ENCODE data around the gene FOXS1. TPM values are rescaled to one million over a fixed set of nuclear protein-coding genes. Genes with fewer than 3 reads are reported as not detected.

The FOXS1 gene
- total RNA-seq, 6 experiments from 2014 or later = 0.15 to 0.31 TPM; not detected in 4

GRCh38 chr20:31803552-31804291 is 41.7 kb downstream of the FOXS1 start:
- no peak overlapping the region for H3K27ac ChIP-seq
- TF ChIP-seq CTCF (IDR thresholded peaks at IDR 0.05) (no peak), POLR2A (IDR thresholded peaks at IDR 0.05) (no peak)
- H3K4me3 ChIP-seq = no peak overlapping the region
- no peaks in the 10 kb centered on the region for H3K27me3 ChIP-seq
- no peaks in the 10 kb centered on the region for H3K9me3 ChIP-seq
- no peaks in the 10 kb centered on the region for H3K4me1 ChIP-seq
- no peak for DNase-seq
- 83% methylated on average over 7 of the region's 7 CpGs for WGBS (ENCODE audit: insufficient coverage, low coverage, low lambda C conversion rate, missing lambda C conversion rate)
- intact Hi-C loops (cut with DNase I) = no loop called here
- no peak for ATAC-seq
- no peaks in the 10 kb centered on the region for H3K36me3 ChIP-seq

- DNase-seq = no peak
- no peak for ATAC-seq
- no peak overlapping the region for H3K4me3 ChIP-seq
- TF ChIP-seq POLR2A (IDR thresholded peaks at IDR 0.05) (no peak), CTCF (IDR thresholded peaks at IDR 0.05) (no peak)
- 88% methylated on average over 3 of the region's 7 CpGs for WGBS (ENCODE audit: insufficient coverage, low coverage, low lambda C conversion rate, missing lambda C conversion rate)
- H3K27ac ChIP-seq = no peak overlapping the region
- intact Hi-C loops (cut with DNase I) = no loop called here
- no peaks in the 10 kb centered on the region for H3K9me3 ChIP-seq
- H3K4me1 ChIP-seq = no peaks in the 10 kb centered on the region
- no peaks in the 10 kb centered on the region for H3K36me3 ChIP-seq
- no peaks in the 10 kb centered on the region for H3K27me3 ChIP-seq
These were observed 43.9 kb downstream of the FOXS1 start for GRCh38 chr20:31801508-31801907.

GRCh38 chr20:31797364-31797763 is 48.0 kb downstream of the FOXS1 start:
- Histone ChIP-seq H3K36me3 (no peaks in the 10 kb centered on the region), H3K4me1 (no peaks in the 10 kb centered on the region), H3K27ac (no peak overlapping the region), H3K27me3 (no peaks in the 10 kb centered on the region), H3K9me3 (no peaks in the 10 kb centered on the region), H3K4me3 (no peak overlapping the region)
- ATAC-seq = no peak
- 100% methylated on average over 1 of the region's 3 CpGs for WGBS (ENCODE audit: insufficient coverage, low coverage, low lambda C conversion rate, missing lambda C conversion rate)
- DNase-seq = no peak
- intact Hi-C loops (cut with DNase I) = no loop called here
- TF ChIP-seq CTCF (IDR thresholded peaks at IDR 0.05) (no peak), POLR2A (IDR thresholded peaks at IDR 0.05) (no peak)

Small RNA genes lying within 50 kb of the gene (small RNA-seq; reads per million reads assigned to genes)
- gene AL160175.1 = 0 reads per million in 2 experiments

Other genes with a start within 250 kb of the FOXS1 start
- gene ID1, start 240.3 kb downstream of the FOXS1 start, total RNA-seq = 100 to 1,000 TPM in 2 of 6 experiments, 10 to 100 TPM in 4; 12.9 to 300 (median 35.0) TPM
- gene COX4I2, start 207.7 kb downstream of the FOXS1 start, total RNA-seq = not detected
- gene BCL2L1, start 122.7 kb downstream of the FOXS1 start, total RNA-seq = 10 to 100 TPM; 30.5 to 96.1 (median 63.4) TPM
- gene TPX2, start 106.3 kb downstream of the FOXS1 start, total RNA-seq = 1 to 10 TPM in 5 of 6 experiments, under 1 TPM in 1; 0.56 to 8.3 (median 2.8) TPM
- not detected for gene MYLK2, start 26.2 kb downstream of the FOXS1 start, total RNA-seq
- gene DUSP15, start 24.9 kb upstream of the FOXS1 start, total RNA-seq = 1 to 10 TPM in 1 of 6 experiments, under 1 TPM in 2, not detected in 3; 0.22 to 1.1 (median 0.42) TPM
- not detected for gene TTLL9, start 25.0 kb upstream of the FOXS1 start, total RNA-seq
- 1 to 10 TPM; 4.5 to 6.6 (median 4.9) TPM for gene PDRG1, start 106.4 kb upstream of the FOXS1 start, total RNA-seq
- not detected for gene XKR7, start 122.5 kb upstream of the FOXS1 start, total RNA-seq
- 1 to 10 TPM in 2 of 6 experiments, under 1 TPM in 4; 0.61 to 1.7 (median 0.89) TPM for gene CCM2L, start 164.8 kb upstream of the FOXS1 start, total RNA-seq
- gene HCK, start 206.6 kb upstream of the FOXS1 start, total RNA-seq = 10 to 100 TPM in 1 of 6 experiments, 1 to 10 TPM in 5; 2.9 to 17.1 (median 5.6) TPM

All from right lobe of liver (tissue), 6 donors.